ENCODE results near the gene NRG4.
"Not testable (repeated sequence)": the region's sequence is repeated elsewhere in the genome, so short reads cannot be mapped to it uniquely, and the experiment has no call there.

Gene NRG4

GRCh38 chr15:75925440-75925839 is 86.8 kb downstream of the NRG4 start:
- no peak for DNase-seq

GRCh38 chr15:75924576-75924975 is 87.6 kb downstream of the NRG4 start:
- DNase-seq, result no peak

- DNase-seq, result no peak
Measured at GRCh38 chr15:75923756-75924155, 88.5 kb downstream of the NRG4 start.

- DNase-seq, result no peak
Measured at GRCh38 chr15:75921732-75922703, 90.2 kb downstream of the NRG4 start.

GRCh38 chr15:75920079-75920478 is 92.1 kb downstream of the NRG4 start:
- DNase-seq, result no peak

- no peak for DNase-seq
Measured at GRCh38 chr15:75918135-75918534, 94.1 kb downstream of the NRG4 start.

- DNase-seq, result no peak
Measured at GRCh38 chr15:75916978-75917377, 95.2 kb downstream of the NRG4 start.

GRCh38 chr15:75910355-75910754 is 101.9 kb downstream of the NRG4 start:
- DNase-seq, result not testable (repeated sequence)

GRCh38 chr15:75905231-75905630 is 107.0 kb downstream of the NRG4 start:
- no peak for DNase-seq

- peak; percentile 55 for DNase-seq
Measured at GRCh38 chr15:75903331-75904239, 108.6 kb downstream of the NRG4 start, which contains the start of gene FBXO22. Gene FBXO22, plus strand, starts transcription at chr15:75903878. Its CDS starts 86 bp downstream, at chr15:75903964.

- DNase-seq, result no peak
Measured at GRCh38 chr15:75902129-75902557, 110.1 kb downstream of the NRG4 start.

- no peak for DNase-seq
Measured at GRCh38 chr15:75900577-75900976, 111.6 kb downstream of the NRG4 start.

GRCh38 chr15:75895731-75896130 is 116.5 kb downstream of the NRG4 start:
- no peak for DNase-seq

- no peak for DNase-seq
Measured at GRCh38 chr15:75891895-75892294, 120.3 kb downstream of the NRG4 start.
